ENCODE results near the gene ACOT12. TPM values are rescaled to one million over a fixed set of nuclear protein-coding genes. Genes with fewer than 3 reads are reported as not detected.
A peak's percentile ranks its signal among the peaks of the same experiment; 100 is the strongest.

The ACOT12 gene
- total and polyA plus RNA-seq, 2 experiments from 2014 or later: 0.15 TPM; not detected in 1

GRCh38 chr5:81401266-81401665 is 7.3 kb upstream of the ACOT12 start:
- Histone ChIP-seq H3K27ac (ENCODE audit: low read depth) (no peak overlapping the region), H3K79me2 (replicated peaks; ENCODE audit: insufficient read depth) (no peaks in the 10 kb centered on the region), H3K27me3 (ENCODE audit: insufficient read depth) (no peaks in the 10 kb centered on the region), H3K36me3 (ENCODE audit: insufficient read depth) (no peaks in the 10 kb centered on the region), H3K4me3 (no peak overlapping the region), H3K4me1 (ENCODE audit: insufficient read depth) (no peaks in the 10 kb centered on the region), H3K9me2 (ENCODE audit: insufficient read depth) (no peaks in the 10 kb centered on the region), H2AFZ (no peak overlapping the region), H3F3A (replicated peaks; ENCODE audit: low read depth) (no peaks in the 10 kb centered on the region), H3K4me2 (no peak overlapping the region), H4K20me1 (replicated peaks; ENCODE audit: insufficient read depth) (no peaks in the 10 kb centered on the region)
- TF ChIP-seq CTCF (conservative IDR thresholded peaks at IDR 0.05; ENCODE audit: low read depth in 2 of 2): no peak
- TF ChIP-seq STAT1 (IDR thresholded peaks at IDR 0.05; ENCODE audit: unreplicated experiment): no peak
- TF ChIP-seq JUNB (IDR thresholded peaks at IDR 0.05; ENCODE audit: unreplicated experiment): no peak
- TF ChIP-seq REST (IDR thresholded peaks at IDR 0.05; ENCODE audit: unreplicated experiment): no peak
- TF ChIP-seq ZNF331 (CRISPR knock-in tag; IDR thresholded peaks at IDR 0.05; ENCODE audit: low read depth): no peak
- TF ChIP-seq NANOG (IDR thresholded peaks at IDR 0.05; ENCODE audit: borderline replicate concordance): no peak
- no peak for TF ChIP-seq POLR2AphosphoS5 (IDR thresholded peaks at IDR 0.05; ENCODE audit: low read depth)
- TF ChIP-seq ZNF462 (CRISPR knock-in tag; IDR thresholded peaks at IDR 0.05): no peak
- TF ChIP-seq EZH2phosphoT487 (IDR thresholded peaks at IDR 0.05; ENCODE audit: unreplicated experiment): no peak
- no peak for TF ChIP-seq ETS1 (IDR thresholded peaks at IDR 0.05)
- TF ChIP-seq CREB1 (CRISPR knock-in tag; IDR thresholded peaks at IDR 0.05; ENCODE audit: low read depth): no peak
- no peak for TF ChIP-seq ZNF114 (CRISPR knock-in tag; IDR thresholded peaks at IDR 0.05)
- TF ChIP-seq EZH2 (IDR thresholded peaks at IDR 0.05; ENCODE audit: low read depth, unreplicated experiment): no peak
- Mint-ChIP-seq H3K9me3 (no peaks in the 10 kb centered on the region), H3K27ac (no peak overlapping the region), H3K27me3 (ENCODE audit: insufficient read depth, low read depth, poor library complexity) (no peaks in the 10 kb centered on the region), H3K4me1 (no peaks in the 10 kb centered on the region; the same call in 2 of the 3 replicates), H3K4me3 (no peak overlapping the region), H3K36me3 (ENCODE audit: low read depth) (no peaks in the 10 kb centered on the region)
- ATAC-seq (peak; percentile 45; the same call in 2 of the 3 replicates), DNase-seq (ENCODE audit: low spot score) (no peak)

Measured in GM23338 (cell line).